ENCODE data around the gene SAP25. TPM values are rescaled to one million over a fixed set of nuclear protein-coding genes. Genes with fewer than 3 reads are reported as not detected.

Gene SAP25
- total and polyA plus RNA-seq, 11 donors: 0.30 to 2.3 (median 0.65) TPM; not detected in 4

DNA sequence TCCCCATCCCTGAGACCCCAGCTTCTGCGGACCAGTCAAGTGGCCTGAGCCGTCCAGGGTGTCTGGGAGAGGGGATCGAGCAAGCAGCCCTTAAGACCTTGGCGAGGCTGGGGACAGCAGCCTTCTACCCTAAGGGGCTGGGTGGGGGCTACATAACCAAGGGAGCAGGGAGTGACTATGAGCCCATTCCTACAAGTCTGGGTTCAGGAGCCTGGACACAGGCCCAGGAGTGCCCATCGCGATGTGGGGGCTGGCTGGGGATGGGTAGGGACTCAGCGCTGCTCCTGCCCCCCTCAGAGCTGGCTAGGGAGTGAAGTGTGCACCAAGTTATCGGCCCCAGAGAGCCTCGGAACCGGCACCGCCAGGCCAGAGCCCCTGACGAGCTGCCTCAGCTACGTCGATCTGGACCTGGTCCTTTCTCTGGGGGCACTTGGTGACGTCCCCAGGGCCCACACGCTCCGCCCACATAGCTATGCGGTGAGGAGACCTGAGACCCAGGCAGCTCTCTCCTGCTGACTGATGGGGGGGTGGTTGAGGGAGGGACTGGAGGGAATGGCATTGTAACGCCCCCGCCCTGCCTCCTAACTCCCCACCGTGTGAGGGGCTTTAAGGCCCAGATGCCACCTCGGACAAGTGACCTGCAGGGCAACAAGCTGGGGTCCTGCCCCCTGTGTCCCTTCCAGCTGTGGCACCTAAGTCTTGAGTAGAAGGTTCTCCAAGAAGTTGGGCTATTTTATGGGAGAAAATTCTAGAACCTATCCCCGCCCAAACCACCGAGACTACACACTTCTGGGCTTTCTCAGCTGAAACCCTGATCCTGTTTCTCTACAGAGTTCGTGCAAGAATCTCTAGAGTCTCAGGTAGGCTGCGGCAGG lies 2.5 kb downstream of the SAP25 start:
- intact Hi-C loops (cut with DNase I): loop anchor here in 1 of 10 donors (2.0 kb wide), 1 partner anchor 14 kb away; no protein-coding TSS in a partner anchor
- 72 to 77% (median 74%) methylated on average over 15 to 26 of the region's 26 CpGs for WGBS, 4 donors
- H3K4me3 ChIP-seq: no peak overlapping the region
- TF ChIP-seq, protein P1, sequence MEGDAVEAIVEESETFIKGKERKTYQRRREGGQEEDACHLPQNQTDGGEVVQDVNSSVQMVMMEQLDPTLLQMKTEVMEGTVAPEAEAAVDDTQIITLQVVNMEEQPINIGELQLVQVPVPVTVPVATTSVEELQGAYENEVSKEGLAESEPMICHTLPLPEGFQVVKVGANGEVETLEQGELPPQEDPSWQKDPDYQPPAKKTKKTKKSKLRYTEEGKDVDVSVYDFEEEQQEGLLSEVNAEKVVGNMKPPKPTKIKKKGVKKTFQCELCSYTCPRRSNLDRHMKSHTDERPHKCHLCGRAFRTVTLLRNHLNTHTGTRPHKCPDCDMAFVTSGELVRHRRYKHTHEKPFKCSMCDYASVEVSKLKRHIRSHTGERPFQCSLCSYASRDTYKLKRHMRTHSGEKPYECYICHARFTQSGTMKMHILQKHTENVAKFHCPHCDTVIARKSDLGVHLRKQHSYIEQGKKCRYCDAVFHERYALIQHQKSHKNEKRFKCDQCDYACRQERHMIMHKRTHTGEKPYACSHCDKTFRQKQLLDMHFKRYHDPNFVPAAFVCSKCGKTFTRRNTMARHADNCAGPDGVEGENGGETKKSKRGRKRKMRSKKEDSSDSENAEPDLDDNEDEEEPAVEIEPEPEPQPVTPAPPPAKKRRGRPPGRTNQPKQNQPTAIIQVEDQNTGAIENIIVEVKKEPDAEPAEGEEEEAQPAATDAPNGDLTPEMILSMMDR (IDR thresholded peaks at IDR 0.05): no peak
- no peak for TF ChIP-seq POLR2A (IDR thresholded peaks at IDR 0.05)
- peaks cover 0 to 30% (median 22%) of the 10 kb centered on the region in 9 donors for H3K36me3 ChIP-seq
- H3K27me3 ChIP-seq: no peaks in the 10 kb centered on the region
- H3K27ac ChIP-seq: no peak overlapping the region
- ATAC-seq (no peak), DNase-seq (peak in 3 of 5 donors; percentile 17 to 65 (median 23))
- peaks cover 0 to 26% (median 13%) of the 10 kb centered on the region in 12 donors for H3K4me1 ChIP-seq
- H3K9me3 ChIP-seq: no peaks in the 10 kb centered on the region

DNA sequence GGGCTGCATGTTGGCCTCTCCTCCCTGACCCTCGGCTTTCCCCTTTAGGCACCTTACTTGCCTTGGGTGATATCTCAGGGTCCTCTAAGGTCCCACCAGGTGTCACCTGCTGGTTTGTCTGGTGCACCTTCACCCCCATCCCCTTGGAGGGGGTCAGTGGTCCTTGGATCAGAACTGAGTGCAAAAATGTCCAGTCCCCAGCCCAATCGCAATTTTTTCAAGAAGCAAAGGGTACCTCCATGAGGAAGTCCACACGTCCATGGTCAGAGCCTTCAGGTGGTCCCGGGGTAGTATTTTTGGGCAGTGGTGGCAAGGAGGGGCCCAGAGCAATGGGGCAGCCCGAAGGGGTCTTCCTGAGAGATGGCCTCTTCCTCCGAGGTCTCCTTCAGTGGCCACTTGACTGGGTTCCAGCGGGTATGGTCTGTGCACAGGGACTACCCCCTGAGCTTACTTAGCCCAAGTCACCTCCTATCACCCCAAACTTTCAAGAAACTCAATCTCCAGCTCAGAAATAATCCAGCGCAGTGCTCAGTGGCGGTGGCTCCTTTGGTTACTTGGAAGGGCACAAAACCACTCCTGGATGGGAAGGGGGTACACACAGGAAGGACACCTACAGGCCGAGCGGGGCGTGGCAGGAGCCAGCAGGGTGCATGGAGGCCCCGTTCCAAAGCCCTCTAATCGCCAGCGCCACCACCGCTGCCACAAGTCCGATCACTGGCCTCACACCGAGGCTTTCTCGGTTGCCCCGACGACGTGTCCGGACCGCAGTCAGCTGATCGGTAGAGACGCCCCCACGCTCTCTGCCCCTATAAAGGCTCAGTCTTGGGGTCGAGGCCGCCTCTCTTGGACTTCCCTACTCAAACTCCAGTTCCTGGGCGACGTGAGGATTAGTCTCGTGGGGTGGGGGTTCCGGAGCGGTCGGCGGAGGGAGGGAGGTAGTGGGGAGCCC lies 4.5 kb downstream of the SAP25 start:
- Histone ChIP-seq H3K9me3 (no peaks in the 10 kb centered on the region), H3K27ac (peak overlapping the region in 1 of 12 donors; percentile 24), H3K4me1 (peaks cover 0 to 26% (median 13%) of the 10 kb centered on the region in 12 donors), H3K4me3 (peak overlapping the region in 11 of 12 donors; percentile 2 to 50 (median 40)), H3K27me3 (no peaks in the 10 kb centered on the region), H3K36me3 (peaks cover 0 to 11% (median 3%) of the 10 kb centered on the region in 9 donors)
- ATAC-seq (peak; percentile 28 to 56 (median 34)), DNase-seq (peak in 3 of 5 donors; percentile 45 to 72 (median 56))
- 24 to 73% (median 25%) methylated on average over 11 to 36 of the region's 36 CpGs for WGBS, 4 donors
- no peak for TF ChIP-seq POLR2A (IDR thresholded peaks at IDR 0.05)
- TF ChIP-seq, protein P1 (IDR thresholded peaks at IDR 0.05): peak in 9 of 12 donors; percentile 8 to 42 (median 32)
- intact Hi-C loops (cut with DNase I): loop anchor here in 2 of 10 donors (5.0 to 10.0 kb wide), 2 partner anchors 123 to 156 kb away; partner anchors contain the start of genes EPO (in 1 of the 2) and GIGYF1 (in 1 of the 2)

DNA sequence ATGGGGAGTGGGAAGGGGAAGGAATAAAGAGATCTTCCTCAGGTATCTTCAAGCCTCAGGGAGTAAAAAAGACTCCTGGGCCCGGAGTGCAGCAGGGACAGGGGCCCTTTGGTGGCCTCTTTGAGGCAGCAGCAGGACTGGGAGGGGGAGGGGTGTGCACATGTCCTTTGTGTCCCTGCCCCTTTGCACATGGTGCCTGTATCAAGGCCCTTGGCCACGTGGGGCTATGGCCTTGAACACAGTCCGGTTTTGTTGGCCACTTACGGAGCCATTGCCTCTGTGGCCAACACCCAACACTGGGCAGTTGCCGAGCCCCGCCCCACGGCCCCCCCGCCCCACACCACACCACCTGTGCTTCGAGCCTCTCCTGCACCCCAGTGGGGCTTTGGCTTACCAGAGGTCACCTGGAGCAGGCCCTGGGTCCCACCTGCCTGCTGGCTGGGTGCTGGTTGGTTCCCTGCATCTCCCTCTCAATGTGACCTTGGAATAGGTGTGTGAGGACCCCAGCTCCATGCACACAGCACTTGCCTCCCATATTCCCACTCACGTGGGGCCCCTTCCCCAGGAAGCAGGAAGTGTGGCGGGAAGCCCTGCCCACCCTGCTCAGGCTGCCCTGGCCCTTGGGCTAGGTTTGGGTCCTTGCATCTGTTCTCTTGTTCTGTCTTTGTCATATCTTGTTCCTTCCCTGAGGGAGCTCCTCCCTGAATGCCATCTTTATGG lies 5.4 kb downstream of the SAP25 start:
- peaks cover 0 to 26% (median 13%) of the 10 kb centered on the region in 12 donors for H3K4me1 ChIP-seq
- WGBS, 4 donors: 65 to 76% (median 70%) methylated on average over 10 to 11 of the region's 11 CpGs
- no peak overlapping the region for H3K27ac ChIP-seq
- ATAC-seq (no peak), DNase-seq (peak in 3 of 5 donors; percentile 18 to 48 (median 27))
- no peak for TF ChIP-seq POLR2A (IDR thresholded peaks at IDR 0.05)
- TF ChIP-seq, protein P1 (IDR thresholded peaks at IDR 0.05): no peak
- H3K9me3 ChIP-seq: no peaks in the 10 kb centered on the region
- peaks cover 0 to 5% (median 0%) of the 10 kb centered on the region in 9 donors for H3K36me3 ChIP-seq
- H3K27me3 ChIP-seq: no peaks in the 10 kb centered on the region
- intact Hi-C loops (cut with DNase I): loop anchor here in 2 of 10 donors (5.0 to 10.0 kb wide), 2 partner anchors 124 to 156 kb away; partner anchors contain the start of genes EPO (in 1 of the 2) and GIGYF1 (in 1 of the 2)
- H3K4me3 ChIP-seq: no peak overlapping the region
